Mammary microvascular endothelial cell (primary cell): ENCODE data around the gene VWA5B1. TPM values are rescaled to one million over a fixed set of nuclear protein-coding genes. Genes with fewer than 3 reads are reported as not detected.

Experiments used
- total RNA-seq: library from RNA; depleted of rRNA; stranded (reverse); fragments of >200 nt; gene quantifications from 2 replicates; pipeline ENCODE4 v1.2.3, GENCODE V29; 2015

Gene VWA5B1, protein sequence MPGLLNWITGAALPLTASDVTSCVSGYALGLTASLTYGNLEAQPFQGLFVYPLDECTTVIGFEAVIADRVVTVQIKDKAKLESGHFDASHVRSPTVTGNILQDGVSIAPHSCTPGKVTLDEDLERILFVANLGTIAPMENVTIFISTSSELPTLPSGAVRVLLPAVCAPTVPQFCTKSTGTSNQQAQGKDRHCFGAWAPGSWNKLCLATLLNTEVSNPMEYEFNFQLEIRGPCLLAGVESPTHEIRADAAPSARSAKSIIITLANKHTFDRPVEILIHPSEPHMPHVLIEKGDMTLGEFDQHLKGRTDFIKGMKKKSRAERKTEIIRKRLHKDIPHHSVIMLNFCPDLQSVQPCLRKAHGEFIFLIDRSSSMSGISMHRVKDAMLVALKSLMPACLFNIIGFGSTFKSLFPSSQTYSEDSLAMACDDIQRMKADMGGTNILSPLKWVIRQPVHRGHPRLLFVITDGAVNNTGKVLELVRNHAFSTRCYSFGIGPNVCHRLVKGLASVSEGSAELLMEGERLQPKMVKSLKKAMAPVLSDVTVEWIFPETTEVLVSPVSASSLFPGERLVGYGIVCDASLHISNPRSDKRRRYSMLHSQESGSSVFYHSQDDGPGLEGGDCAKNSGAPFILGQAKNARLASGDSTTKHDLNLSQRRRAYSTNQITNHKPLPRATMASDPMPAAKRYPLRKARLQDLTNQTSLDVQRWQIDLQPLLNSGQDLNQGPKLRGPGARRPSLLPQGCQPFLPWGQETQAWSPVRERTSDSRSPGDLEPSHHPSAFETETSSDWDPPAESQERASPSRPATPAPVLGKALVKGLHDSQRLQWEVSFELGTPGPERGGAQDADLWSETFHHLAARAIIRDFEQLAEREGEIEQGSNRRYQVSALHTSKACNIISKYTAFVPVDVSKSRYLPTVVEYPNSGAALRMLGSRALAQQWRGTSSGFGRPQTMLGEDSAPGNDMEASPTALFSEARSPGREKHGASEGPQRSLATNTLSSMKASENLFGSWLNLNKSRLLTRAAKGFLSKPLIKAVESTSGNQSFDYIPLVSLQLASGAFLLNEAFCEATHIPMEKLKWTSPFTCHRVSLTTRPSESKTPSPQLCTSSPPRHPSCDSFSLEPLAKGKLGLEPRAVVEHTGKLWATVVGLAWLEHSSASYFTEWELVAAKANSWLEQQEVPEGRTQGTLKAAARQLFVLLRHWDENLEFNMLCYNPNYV
- total RNA-seq: not detected in 2 replicates

DNA sequence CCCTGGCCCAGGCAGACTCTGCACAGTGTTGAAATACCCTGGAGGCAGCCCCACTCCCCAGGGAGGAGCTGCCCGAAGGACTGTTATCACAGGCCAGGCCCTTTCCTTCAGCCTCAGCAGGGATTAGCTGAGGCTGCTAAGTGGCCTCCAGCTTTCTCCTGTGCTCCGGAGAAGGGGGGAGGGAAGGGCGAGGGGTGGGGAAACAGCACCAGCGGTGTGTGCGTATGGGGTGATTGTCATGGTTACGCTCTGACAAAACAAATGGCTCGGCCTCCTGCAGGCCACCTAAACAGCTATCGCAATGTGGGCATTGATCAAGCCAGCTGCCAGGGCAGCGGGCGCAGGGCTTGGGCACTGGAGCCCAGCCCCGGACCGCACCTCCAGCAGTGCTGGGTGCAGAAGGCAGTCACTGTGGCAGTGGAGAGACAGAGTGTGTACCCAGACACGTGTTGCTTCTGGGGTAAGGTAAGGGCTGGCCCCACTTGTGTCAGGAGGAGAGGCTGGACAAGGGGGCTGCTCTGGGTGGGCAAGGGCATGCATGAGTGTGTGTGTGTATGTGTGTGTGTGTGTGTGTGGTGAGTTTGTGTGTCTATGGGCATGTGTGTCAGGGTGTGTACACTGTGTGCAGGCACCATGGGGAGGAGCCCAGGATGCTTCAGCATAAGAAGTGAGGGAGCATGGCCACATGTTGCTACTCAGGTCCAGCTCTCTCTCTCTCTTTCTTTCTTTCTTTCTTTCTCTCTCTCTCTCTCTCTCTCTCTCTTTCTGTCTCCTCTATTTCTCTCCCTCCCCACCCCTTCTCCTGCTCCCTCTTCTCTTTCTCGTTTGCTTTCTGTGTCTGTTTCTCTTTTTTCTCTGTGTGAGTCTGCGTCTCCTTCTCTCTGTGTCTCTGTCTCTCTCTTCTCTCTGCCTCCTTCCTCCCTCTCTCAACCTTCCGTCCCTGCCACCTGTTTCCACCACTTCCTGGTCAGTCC lies at the start of gene VWA5B1:
TSS of gene VWA5B1 (plus strand) at position 252 of the 974 bp plus-strand sequence. CDS start 19,727 bp downstream, outside the sequence.

Other genes starting within 250 kb of the VWA5B1 start
- 4.0 and 5.5 TPM in 2 replicates for gene PLA2G5, start 220.7 kb upstream of the VWA5B1 start, total RNA-seq
- not detected in 2 replicates for gene PLA2G2D, start 171.3 kb upstream of the VWA5B1 start, total RNA-seq
- gene PLA2G2F, start 151.6 kb upstream of the VWA5B1 start, total RNA-seq: not detected in 2 replicates
- 0.07 and 0.39 TPM in 2 replicates for gene UBXN10, start 104.8 kb upstream of the VWA5B1 start, total RNA-seq
- not detected in 2 replicates for gene PLA2G2C, start 104.4 kb upstream of the VWA5B1 start, total RNA-seq
- 2.2 and 3.7 TPM in 2 replicates for gene CAMK2N1, start 195.3 kb downstream of the VWA5B1 start, total RNA-seq
- gene MUL1, start 217.3 kb downstream of the VWA5B1 start, total RNA-seq: 34.6 and 38.0 TPM in 2 replicates